HG02642 (cell line): ENCODE results near the gene SLC12A5.
A peak's percentile ranks its signal among the peaks of the same experiment; 100 is the strongest.

ENCODE experiments used
- ATAC-seq: cut with Tn5 transposase; IDR thresholded peaks from one replicate; pipeline ENCODE4 v1.9.1; 2021; ENCODE audit warnings: mild to moderate bottlenecking; ENCODE audit not compliant: unreplicated experiment, poor library complexity

SLC12A5 gene

GRCh38 chr20:46100988-46101387 lies 72.0 kb downstream of the SLC12A5 start:
- no peak for ATAC-seq

- no peak for ATAC-seq
Measured at GRCh38 chr20:46101957-46102356, 72.9 kb downstream of the SLC12A5 start.

- ATAC-seq: no peak
Measured at GRCh38 chr20:46102940-46103339, 73.9 kb downstream of the SLC12A5 start.

- no peak for ATAC-seq
Measured at GRCh38 chr20:46104262-46104661, 75.2 kb downstream of the SLC12A5 start.

GRCh38 chr20:46107061-46107460 lies 78.0 kb downstream of the SLC12A5 start:
- no peak for ATAC-seq

- peak; percentile 81 for ATAC-seq
Measured at GRCh38 chr20:46108435-46108841, 79.4 kb downstream of the SLC12A5 start.

GRCh38 chr20:46108976-46109375 lies 80.0 kb downstream of the SLC12A5 start:
- no peak for ATAC-seq
